HG03439 (cell line): ENCODE data around the gene RPL10.

Experiments
- ATAC-seq: cut with Tn5 transposase; IDR thresholded peaks from one replicate; pipeline ENCODE4 v1.9.1; 2021; ENCODE audit warnings: mild to moderate bottlenecking, moderate library complexity; ENCODE audit not compliant: unreplicated experiment

Gene RPL10

DNA sequence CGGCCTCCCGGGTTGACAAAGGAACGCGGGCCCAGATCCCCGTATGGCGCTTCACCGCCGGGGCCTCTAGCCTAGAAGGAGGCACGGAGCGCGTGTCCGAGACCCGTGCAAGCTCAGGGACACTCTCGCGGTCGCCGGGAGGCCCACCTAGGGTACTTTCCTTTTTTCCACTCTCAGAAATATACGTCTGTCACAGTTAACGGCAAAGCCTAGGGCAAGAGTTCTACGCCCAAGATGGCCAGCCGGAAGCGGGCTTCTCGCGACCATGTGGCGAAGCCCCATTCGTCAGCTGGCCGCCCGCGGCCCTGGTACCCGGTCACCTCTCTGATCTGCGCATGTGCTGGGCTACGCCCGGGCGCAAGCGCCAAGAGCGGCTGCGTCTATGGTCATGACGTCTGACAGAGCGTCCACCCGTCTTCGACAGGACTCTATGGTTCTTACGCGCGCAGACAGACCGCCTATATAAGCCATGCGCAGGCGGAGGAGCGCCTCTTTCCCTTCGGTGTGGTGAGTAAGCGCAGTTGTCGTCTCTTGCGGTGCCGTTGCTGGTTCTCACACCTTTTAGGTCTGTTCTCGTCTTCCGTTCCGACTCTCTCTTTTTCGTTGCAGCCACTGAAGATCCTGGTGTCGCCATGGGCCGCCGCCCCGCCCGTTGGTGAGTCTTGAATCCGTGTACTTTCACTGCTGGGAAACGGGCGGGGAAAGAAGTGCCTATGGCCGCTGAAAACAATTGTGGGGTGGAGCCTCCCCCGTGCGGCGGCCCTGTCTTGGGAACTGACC is at the start of gene RPL10:
Gene RPL10 (plus strand): TSS at position 490 of the 780 bp plus-strand sequence. CDS start 143 bp downstream, at position 633.
- peak; percentile 79 for ATAC-seq

DNA sequence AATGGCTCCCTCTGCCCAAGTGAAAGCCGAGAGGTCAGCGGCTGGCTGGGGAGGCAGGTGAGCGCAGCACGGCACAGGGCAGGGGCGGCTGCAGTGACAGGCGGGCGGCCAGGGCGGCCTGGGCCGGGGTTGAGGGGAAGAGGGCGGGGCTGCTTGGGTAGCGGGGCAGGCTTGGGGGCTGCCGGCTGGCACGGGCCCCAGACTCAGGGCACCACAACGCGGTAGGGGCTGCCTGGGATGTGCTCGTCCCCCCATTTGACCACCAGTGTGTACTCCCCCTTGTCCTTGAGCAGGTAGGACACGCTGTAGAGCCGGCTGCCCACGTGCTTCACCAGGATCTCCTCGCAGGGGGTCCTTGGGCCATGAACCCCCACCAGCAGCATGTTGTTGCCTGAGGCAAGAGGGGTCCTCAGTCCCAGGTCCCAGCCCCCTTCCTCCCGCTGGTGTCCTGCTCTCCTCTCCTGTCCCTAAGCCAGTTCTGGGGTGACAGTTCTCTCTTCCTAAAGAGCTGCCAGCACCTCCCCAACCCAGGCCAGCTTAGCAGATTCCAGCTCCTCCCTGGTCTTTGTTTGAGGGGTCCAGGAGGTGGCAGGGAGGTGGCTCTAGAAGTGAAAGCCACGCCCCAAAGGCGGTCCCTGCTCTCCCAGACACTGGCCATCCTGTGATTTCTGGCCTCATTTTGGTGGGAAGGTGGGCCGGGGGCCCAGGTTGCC is 49.4 kb upstream of the RPL10 start:
- no peak for ATAC-seq

DNA sequence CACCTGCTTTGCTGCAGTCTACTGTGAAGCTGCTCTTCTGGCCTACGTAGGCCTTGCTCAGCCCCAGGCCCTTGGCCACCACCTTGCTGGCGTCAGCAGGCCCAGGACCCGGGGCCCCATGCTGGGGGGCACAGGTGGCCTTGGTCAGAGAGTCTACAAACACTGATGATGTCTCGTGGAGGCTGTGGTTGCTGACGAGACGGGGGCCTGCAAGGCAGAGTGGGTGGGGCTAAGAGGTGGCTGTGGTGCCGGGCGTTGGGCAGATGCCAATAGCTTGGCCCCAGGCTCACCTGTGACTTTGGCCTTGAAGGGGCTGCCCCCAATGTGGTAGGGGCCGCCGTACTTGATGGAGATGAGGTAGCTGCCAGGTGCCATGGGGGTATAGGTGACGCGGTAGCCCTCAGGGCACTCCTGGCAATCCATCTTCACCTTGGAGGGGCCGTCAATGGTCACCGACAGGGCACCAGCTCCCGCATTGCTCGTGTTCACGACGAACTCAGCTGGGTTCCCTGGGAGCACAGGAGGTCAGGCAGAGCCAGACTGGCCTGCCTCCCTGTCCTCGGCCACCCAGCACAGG is 48.7 kb upstream of the RPL10 start:
- ATAC-seq: no peak

DNA sequence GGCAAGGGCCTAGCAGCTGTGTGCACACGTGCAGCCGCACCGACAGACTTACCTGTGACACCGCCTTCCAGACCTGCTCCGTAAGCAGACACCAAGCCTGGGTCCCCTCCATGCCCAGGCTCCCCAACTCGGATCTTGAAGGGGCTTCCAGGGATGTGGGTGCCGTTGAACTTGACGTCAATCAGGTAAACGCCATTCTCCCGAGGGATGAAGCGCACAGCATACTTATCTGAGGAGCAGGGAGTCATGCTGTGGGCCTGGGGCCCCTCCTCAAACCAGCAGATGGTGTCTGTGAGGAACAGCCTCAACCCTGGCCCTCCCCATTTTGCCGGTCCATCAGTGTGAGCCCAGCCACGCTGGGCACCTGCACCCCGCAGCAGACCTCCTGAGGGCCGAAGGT is 48.2 kb upstream of the RPL10 start:
- ATAC-seq: no peak

DNA sequence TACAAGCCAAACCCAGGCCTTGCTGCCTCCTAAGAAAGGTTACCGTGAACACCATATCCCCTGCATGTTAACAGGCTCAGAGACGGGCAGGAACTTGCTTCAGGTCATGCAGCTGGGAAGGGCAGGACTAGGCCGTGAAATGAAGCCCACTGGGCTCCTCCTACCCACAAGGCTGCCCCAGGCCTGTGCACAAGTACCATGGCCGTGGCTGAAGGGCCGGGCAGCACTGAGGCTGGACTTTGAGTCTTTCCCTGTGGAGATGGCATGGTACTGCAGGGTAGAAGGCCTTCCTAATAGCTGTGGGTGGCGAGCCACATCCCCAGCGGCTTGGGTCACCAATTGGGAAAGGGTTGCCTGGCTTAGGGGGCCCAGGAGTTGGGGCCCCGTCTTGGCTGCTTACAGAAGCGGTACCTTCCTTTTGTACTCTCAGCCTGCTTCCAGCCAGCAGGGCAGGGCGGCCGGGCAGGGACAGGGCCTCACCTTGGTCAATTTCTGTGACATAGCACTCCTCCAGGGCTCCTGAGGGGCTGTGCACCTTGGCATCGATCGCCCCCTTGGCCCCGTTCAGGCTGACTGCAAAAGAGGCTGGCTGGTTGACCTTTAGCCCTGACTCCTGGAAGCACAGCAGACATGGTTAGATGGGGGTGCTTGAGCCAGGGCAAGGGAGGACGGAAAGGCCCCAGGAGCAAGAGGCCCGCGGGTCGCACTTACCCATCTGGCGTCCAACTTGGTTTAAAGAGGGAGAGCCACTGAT is 47.6 kb upstream of the RPL10 start:
- ATAC-seq: no peak

DNA sequence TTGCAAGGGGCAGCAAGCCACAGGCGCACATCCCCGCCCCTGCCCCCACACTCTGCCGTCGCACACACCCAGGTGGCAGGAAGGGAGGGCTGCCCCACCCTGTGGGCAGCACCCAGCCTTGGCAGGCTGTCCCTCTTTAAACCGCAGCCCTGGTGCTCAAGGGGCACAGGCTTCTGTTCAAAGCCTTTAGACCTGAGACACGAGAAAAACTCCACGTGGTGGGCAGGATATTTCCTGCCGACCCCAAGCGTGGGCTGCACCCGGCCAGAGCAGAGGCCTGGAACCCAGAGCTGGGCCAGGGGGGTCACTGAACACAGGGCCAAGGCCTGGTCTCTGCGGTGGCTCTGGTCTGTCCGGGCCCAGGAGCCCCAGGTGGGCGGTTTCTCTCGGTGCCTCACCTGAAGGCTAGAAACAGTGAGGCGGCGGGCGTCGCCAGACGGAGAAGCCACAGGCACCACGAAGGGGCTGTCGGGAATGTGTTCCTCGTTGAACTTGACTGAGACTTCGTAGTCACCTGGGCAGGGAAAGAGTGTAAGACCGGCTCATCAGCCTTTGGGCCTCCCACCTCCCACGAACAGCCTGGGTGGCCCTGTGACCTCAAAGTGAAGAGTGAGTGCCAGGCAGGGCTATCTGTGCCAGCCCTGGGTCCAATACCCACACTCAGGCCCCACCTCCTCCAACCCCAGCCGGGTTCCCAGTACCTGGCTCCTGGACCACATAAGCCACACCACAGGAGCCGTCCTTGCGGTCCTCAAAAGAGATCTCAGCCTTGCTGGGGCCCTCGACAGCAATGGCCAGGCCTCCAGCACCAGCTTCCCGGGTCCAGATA is 46.8 kb upstream of the RPL10 start:
- no peak for ATAC-seq

DNA sequence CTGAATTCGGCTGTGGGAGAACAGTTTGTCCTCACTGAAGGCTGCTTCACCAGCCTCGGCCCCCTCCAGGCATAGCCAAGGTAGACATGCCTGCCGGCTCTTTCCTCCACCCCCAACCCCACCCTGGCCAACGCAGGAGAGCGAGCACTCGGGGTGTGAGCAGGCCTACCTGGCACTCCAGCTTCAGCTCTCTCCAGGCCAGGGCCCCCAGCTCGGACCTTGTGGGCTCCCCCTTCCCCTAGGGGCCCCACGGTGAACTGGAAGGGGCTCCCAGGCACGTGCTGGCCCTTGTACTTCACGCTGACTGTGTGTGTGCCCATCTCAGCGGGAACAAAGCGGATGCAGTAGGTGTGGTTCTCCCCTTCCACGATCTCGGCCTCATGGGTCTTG is 46.2 kb upstream of the RPL10 start:
- ATAC-seq: no peak

DNA sequence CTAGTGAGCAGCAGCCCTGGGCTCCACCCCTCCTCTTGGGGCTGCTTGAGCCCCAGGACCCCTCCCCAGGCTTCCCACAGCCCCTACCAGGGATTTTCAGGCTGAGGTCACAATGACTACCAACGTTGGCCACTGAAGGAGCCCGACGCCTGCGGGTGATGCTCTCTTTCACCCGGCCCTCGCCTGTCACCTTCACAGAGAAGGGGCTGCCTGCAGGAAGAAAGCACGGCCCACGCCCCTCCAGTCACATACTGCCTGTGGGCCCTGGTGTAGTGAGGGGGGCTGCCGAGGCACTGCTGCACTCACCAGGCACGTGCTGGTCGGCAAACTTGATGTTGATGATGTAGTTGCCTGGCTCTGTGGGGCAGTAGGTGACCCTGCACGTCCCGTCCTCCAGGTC is 45.7 kb upstream of the RPL10 start:
- ATAC-seq: no peak

DNA sequence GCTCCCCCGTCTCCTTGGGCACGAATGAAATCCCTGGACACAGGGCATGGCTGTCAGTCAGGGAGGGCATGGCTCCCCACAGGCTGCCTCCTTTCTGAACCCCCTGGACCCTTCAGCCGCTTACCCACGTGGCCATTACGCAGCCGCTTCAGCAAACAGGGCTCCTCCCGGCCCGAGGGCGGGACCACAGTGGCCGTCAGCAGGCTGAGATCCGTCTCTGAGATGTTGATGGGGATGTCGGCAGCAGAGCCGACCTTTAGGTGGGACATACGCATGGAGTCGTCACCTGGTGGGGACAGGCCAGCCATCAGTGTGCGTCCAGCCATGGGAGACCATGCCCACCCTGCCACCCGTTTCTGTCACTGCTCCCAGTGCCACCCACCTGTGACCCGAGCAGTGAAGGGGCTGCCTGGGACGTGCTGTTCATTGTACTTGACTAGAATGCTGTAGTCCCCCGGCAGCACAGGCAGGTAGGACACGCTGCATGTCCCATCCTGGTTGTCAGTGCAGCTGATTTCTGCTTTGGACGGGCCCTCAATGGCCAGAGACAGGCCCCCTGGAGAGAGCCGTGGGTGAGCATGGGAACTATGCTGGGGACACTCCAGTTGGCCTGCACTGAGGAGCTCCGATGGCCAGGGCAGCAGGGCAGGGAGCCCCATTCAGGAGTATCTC is 44.9 kb upstream of the RPL10 start:
- ATAC-seq: no peak

DNA sequence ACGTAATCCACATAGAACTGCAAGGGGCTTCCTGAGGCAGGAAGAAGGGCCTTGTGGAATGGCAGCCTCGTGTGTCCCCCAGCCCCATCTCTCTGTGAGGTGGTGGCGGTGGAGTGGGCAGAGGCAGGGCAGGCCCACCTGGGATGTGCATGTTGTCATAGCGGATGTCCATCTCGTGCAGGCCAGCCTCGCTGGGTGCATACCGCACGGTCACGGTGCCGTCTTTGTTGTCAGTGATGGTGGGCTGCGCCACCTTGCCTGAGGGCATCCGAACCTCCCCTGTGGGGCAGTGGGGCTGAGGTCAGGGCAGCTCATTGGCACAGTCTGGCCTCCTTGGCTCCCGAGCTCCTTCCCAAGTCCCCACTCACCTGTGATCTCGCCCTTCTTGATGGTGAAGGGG is 44.2 kb upstream of the RPL10 start:
- ATAC-seq: no peak

DNA sequence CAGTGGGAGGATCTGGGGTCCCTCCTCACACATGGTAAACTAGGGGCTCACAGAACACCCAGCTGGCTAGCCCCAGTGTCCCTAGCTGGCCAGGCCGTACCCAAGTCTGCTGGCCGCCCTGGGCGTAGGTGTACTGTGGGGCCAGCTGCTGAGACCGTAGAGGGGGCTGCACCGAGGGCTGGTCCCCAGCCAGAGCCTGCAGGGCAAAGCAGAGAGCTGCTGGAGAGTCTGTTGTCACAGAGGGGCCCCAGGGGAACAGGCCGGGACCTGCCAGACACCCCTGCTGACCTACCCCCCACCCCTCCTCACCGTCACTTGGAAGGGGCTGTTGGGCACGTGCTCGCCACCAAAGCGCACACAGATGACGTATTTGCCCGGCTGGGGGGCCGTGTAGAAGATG is 43.7 kb upstream of the RPL10 start:
- ATAC-seq: no peak

DNA sequence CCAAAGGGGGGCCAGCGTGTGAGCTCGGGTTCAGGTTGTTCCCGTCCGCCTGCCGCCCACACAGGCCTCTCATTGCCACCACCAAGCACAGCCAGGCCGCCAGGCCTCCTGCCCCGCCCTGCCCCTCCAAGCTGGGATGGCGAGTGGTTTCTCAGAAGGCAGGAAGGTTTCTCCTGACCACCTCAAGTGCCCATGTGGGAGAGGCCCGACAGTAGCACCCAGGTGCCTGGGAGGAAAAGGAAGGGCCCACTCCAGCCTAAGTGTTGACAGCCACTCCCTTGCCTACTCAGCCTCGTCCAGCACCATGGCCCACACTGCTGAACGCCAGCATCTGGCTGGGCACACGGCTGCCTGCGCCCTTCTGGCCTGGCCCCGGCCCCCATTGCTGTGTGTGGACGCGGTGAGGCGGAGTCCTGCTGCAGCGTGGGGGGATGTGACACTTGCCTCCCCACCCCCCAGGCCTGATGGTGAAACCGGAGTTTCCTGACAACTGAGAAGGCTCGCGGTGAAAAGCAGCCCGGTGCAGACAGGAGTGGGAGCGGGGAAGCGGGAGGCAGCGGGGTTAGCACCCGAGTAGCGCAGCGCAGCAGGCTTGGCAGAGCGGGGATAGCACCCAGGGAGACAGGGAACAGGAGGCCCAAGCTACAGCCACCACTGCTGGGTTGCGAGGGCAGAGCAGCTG is 42.9 kb upstream of the RPL10 start:
- ATAC-seq: no peak

DNA sequence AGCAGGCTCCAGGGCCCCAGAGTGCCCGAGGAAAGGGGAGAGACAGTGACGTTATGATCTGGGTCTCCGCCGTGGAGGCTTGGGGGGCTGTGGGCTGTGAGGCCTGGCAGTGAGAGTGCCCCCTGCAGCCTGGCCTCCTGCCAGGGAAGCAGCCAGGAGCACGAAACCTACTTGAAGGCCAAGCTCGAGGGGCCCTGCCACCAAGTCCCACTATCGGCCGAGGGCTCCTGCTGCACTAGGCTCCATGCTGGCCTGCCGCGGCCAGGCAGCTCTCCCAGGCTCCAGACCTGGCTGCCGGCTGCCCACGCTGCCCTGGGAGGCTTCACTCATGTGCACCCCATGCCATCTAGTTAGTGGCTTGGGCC is 42.4 kb upstream of the RPL10 start:
- no peak for ATAC-seq

DNA sequence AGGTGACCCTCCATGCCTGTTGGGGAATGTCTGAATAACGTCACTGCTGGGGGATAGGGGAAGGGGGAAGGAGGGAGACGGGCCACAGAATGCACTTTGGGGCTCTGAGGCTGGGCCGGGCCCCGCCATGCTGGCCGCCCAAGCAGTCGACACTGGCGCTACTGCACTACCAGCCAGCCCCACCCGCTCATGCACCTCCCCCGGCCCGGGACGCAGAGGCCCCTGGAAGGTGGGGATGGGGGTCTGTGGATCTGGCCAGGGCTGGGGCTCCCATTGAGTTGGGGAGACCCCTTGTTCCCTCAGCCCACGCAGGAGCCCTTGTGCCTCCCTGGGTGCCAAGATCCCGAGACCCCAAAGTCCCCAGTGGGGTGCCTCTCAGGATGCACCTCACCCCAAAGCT is 41.6 kb upstream of the RPL10 start:
- no peak for ATAC-seq

DNA sequence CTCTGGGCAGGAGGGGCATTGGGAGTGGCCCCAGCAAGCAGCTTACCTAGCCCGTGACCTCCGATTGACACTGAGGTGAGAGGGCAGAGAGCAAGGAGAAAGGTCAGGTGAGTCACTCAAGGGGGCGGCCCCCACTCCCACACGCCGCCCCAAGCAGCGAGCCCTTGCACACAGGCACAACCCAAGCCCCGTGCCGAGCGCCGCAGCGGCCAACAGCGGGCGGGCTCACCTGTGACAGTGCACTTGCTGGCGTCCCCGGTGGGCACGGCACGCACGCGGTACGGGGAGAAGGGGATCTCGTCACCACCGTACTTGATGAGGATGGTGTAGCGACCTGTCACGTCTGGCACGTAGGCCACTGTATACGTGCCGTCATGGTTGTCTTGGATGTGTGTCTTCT is 41.0 kb upstream of the RPL10 start:
- ATAC-seq: no peak

DNA sequence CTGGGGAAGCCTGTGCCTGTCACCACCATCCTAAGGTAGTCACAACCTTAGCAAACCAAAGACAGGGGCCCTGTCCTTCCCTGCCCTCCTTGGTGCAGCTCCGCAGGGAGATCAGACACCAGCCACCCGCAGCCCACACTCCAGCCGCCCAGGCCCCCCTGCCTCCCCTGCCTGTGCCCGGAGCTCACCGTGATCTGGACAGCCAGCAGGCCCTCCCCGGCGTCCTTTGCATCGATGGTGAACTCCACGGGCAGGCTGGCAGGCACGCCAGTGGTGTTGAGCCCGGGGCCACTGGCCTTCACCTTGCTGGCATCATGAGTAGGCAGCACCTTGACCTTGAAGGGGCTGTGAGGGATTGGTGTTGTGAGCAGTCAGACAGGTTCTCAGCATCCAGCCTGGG is 40.2 kb upstream of the RPL10 start:
- no peak for ATAC-seq

DNA sequence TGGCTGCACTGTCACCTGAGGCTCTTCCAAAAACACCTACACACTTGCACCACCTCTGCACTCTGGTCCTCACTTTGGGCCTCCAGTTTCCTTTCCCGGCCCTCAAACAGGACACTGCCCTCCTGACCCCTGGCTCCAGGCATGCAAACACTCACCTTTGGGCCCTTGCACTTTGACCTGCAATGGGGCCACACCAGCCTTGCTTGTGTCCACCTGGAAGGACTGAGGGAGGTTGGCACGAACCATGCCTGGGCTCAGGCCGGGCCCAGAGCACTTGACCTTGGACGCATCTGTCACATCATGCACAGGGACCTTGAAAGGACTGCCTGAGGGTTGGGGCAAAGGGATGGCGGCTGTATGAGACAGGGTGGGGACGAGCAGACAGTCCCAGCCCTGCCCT is 39.3 kb upstream of the RPL10 start:
- no peak for ATAC-seq

DNA sequence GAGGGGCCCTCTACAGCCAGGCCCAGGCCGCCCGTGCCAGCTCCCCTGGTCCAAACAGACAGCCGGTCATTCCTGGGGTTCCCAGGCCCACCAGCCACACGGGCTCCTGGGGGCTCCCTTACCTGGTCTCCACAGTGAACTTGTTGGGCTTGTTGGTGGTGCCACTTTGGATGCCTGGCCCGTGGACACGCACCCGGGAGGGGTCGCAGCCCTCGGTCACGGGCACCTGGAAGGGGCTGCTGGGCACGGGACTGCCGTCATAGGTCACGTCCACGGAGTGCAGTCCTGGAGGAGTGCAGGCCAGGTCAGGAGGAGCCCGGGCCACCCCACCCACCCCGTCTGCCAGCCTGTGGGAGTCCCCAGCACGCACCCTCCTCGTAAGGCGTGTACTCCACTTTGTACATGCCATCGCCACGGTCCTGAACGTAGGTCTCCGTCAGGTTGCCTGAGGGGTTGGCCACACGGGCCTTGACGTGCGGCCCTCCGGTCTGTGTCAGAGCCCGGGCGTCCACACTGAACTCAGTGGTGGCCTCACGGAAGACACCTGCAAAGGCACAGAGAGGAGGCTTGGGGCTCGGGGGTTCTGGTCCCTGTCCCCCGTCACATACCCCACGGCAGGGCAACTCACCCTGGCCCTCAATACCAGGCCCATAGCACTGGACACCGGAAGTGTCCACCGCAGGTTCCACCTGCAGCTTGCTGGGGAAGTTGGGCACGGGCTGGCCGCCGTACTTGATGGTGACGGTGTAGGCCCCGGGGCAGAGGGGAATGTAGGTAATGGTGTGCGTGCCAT is 38.6 kb upstream of the RPL10 start:
- no peak for ATAC-seq
